AG08396 (cell line): ENCODE measurements around the gene LHFPL4.
"Not testable (repeated sequence)": the region's sequence is repeated elsewhere in the genome, so short reads cannot be mapped to it uniquely, and the experiment has no call there.

Experiments used
- DNase-seq: peaks from one replicate; pipeline ENCODE4 v3.0.0; 2012; ENCODE audit warnings: low spot score, mixed read lengths

LHFPL4 gene

DNA sequence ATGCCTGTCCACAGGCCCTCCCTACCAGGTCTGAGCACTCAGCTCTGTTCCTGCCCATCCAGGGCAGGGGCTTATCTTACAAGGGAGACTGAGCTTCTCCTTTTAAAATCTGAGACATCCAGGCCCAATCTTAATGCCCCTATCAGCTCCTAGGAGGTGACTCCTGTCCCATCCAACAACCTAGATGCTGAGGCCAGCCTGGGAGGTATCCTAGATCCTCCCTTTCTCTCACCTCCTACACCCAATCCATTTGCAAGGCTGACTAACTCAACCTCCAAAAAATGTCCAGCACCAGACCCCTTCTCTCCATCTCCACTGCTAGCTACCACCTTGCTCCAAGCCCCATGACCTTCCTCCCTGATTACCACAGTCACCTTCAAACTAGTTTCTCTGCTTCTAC, 17.4 kb downstream of the LHFPL4 start:
- DNase-seq: no peak

GRCh38 chr3:9534429-9534828, 19.2 kb downstream of the LHFPL4 start:
- DNase-seq: no peak

- no peak for DNase-seq
These were observed 28.5 kb downstream of the LHFPL4 start for GRCh38 chr3:9525078-9525477.

- no peak for DNase-seq
These were observed 38.7 kb downstream of the LHFPL4 start for GRCh38 chr3:9514956-9515355.

DNA sequence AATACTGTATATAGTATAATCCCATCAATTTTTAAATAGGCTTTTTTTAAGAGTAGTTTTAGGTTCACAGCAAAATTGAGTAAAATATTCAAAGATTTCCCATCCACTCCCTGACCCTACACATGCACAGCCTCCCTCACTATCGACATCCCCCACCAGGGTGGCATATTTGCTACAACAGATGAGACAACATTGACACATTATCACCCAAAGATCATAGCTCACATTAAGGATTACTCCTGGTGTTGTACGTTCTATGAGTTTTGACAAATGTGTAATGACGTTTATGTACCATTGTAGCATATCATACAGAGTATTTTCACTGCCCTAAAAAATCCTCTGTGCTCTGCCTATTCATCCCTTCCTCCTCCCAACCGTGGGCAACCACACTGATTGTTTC, 39.3 kb downstream of the LHFPL4 start:
- no peak for DNase-seq

GRCh38 chr3:9512456-9513045, 41.1 kb downstream of the LHFPL4 start:
- DNase-seq: no peak

DNA sequence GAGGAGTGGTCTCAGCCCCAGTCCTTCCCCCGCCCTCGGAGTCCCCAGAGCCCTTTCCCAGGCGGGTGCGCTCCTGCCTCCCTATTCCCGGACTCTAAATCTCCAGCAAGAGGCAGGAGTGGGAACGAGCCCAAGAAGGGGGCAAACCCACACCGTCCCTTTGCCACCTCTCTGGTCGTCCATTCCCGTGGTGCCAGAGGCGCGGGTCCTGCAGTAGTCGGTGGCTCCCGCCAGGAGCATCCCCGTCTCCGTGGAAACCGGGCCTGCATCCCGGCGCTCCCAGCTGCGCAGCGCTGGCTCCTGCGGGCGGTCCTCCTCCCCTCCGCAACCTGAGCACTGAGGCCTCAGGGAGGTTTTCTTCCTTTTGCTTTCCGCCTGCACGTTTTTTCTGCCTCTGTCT, 44.8 kb downstream of the LHFPL4 start:
- no peak for DNase-seq

DNA sequence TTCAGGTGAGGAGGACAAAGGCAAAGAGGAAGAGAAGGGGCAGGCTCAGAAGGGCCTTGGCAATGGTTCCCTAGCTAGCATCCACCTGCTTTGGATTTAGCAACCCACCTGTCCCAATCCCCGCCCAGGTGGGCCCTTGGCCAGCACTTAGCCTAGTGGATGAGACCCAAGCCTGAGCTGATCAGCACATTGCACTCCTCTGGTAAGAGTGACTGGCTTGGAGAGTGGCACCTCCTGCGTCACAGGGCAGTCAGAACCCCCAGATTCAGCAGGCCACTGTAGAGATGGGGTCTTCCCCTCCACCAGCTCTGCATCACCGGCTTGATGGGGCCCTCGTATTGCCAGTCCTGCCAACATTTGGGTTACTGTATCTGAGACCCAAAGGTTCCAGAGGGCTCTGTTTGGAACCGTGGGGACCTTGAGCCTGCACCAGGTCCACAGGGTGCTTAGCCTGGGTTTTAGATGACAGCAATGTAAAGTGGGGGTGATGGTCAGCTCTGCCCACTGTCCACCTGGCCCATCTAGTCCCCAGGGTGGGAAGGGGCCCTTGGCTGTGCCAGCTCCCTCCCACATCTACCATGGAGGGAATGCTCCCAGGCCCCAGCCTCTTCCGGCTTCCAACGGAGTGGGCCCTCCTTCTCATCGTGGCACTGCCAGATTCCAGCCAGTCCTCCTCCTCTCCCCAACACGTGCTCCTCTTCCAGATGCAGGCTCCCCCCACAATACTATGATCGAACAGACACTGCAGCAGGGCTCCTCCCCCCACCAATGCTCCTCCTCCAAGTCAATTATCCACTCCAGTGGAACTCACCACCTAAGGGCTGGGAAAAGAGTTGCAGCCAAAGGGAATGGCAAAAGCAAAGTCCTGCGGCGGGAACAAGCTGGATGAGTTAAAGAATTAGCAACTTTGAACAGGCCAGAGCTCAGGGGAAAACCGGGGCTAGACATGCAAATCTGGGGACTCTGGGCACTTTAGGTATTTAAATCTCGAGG, 45.7 kb downstream of the LHFPL4 start:
- no peak for DNase-seq

DNA sequence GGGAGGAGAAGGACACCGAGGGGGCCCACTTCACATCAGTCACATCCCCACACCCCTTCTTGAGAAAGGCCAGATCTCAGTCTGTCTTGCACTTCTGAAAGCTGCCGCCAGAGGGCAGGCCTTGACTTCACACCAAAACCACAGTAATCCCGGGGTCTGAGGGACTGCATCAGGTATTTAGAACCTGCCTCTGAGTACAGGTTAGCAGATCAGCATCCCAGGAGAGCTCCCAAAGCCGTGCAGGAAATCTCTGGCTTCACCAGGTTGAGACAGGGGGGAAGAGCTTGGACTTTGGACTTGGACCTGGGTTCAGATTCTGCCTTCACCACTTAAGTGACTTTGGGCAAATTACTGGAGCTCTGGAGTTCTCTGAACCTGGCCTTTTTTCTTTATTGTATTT, 50.3 kb downstream of the LHFPL4 start:
- DNase-seq: peak; percentile 70

DNA sequence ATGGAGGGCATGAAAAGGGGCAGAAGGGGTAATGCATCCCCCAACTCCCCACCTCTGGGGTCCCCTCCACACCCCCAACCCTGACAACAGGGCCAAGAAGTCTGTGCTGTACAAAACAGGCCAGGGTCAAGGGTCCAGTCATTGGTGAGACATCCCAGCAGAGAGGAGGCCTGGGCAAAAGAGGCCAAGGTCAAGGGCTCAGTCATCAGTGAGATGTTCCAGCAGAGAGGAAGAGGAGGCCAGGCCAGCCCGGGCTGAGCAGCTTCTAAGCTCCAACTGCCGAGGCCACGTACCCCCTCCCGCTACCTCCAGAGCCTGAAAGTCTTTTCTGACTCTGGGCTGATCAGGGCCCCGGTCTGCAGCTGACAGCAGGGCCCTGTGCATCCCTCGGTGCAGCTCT, 52.4 kb downstream of the LHFPL4 start:
- DNase-seq: no peak

GRCh38 chr3:9500108-9501050, 53.2 kb downstream of the LHFPL4 start:
- DNase-seq: peak; percentile 89

DNA sequence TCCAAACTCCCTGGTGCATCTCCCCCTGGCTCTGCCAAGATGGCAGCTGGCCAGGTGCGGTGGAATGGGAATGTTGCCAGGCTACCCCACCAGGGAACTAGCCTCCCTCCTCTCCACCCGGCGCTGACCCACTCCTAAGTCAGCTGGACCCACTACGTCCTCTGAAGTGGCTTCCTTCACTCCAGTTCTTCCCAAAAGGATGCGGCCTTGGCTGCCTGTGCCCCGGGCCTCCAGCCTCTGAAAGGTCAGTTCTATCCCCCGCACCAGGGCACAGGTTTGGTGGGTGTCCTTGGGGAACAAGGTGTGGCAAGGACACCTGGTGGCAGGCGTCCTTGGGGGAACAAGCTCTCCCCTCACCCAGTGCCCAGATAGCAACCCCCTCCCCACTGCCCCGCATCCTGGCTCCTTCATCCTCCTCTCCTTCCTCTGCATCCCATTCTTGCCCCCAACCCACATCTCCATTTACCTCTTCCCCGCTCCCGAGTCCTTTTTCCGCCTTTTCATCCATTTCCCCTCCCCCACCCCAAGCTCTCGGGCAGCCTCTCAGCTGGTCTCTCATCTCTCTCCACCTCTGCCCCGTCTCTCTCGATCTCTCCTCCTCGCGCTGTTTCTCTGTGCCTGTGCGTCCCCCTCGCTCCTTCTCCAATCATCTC, 54.0 kb downstream of the LHFPL4 start:
- DNase-seq: no peak

DNA sequence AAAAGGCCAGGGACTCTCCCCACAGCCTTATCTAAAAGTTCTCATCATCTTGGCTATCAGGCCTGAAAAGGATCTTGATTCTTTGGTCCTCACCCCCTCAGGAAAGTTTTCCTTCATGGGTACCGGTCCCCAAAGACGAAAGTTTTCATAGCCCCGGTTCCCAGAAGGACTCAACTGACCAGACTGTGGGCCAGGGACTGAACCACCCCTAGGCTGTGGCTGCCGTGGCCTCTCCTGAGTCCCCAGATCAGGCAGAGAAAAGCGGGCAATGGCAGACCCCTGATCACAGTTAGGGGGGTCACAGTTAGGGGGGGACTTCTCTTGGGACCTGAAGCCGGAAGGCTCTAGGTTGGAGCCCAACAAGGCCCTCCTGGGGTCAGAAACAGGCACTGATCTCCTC, 54.8 kb downstream of the LHFPL4 start:
- no peak for DNase-seq

DNA sequence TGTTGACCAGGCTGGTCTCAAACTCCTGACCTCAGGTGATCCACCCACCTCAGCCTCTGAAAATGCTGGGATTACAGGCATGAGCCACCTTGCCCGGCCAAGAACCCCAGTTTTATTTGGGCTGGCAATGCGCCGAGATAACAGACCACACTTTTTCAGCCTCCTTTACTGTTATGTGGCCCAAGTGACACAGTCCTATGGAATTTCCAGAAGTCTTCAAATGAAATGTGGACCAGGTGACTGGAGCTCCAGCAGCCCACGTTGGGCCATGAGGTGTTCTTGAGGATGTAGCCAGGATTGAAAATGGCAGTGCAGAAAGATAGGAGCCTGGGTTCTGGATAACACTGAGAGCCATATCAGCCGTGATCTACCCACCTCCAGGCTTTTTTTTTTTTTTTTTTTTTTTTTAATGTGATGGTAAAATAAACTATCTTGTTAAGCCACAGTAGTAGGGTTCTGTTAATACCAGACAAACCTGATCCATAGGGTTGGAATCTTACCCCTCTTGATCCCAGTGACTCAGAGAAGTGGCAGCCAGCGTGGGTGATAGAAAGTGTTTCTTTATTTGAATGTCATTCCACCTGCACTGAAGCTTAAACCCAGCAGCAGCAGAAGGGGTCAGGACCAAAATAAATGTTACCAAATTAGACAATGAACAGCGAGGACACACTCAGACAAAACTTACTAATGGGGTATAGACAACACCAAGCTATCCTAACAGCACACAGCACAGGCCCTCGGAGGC, 55.6 kb downstream of the LHFPL4 start:
- peak; percentile 39 for DNase-seq

GRCh38 chr3:9496893-9497292, 56.7 kb downstream of the LHFPL4 start:
- DNase-seq: no peak

GRCh38 chr3:9494036-9494435, 59.6 kb downstream of the LHFPL4 start:
- not testable (repeated sequence) for DNase-seq

GRCh38 chr3:9491506-9491905, 62.1 kb downstream of the LHFPL4 start:
- no peak for DNase-seq

DNA sequence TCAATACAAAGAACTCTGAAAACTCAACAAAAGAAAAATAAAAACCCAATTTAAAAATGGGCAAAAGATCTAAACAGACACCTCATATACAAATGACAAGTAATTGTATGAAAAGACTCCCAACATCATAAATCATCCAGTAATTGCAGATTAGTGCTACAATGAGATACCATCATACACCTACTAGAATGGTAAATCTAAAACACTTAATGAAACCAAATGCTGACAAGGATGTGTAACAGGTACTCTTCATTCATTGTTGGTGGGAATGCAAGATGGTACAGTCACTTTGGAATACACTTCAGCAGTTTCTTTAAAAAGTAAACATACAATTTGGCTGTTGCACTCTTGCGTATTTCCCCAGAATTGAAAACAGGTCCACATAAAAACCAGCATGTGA, 68.4 kb downstream of the LHFPL4 start:
- DNase-seq: no peak

DNA sequence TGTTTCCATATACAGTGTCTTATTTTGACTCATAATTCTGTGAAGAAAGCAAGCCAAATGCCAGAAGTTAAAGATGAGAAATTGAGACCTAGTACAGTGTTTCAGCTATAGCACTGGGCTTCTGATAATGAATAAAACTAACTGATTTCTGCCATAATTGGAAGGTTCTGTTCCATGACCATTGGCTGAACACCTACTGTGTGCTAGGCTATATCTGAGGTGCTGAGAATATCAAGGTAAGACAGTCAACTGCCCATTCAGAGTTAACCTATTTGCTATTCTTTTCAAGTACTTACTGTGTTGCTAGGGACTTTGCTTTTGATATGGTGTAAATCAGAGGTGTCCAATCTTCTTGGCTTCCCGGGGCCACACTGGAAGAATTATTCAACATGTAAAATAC, 73.4 kb downstream of the LHFPL4 start:
- no peak for DNase-seq

DNA sequence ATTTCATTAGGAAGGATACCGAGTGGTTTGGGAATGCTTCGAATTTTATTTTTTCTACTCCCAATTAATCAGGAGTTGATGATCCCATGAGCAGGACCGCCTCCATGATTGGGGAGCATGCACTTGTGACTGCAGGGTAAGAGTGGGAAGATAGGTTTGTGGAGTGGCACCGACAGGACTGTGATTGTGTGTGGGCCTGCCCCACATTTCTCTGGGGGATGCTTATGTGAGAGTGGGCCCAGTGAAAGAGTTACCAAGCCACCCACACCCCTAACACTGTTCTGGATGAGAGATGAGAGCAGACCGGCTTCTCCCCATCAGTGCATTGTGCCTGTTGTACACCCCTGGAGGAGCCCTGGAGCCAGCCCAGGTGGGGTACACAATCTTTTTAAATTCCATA, 76.7 kb downstream of the LHFPL4 start:
- no peak for DNase-seq

DNA sequence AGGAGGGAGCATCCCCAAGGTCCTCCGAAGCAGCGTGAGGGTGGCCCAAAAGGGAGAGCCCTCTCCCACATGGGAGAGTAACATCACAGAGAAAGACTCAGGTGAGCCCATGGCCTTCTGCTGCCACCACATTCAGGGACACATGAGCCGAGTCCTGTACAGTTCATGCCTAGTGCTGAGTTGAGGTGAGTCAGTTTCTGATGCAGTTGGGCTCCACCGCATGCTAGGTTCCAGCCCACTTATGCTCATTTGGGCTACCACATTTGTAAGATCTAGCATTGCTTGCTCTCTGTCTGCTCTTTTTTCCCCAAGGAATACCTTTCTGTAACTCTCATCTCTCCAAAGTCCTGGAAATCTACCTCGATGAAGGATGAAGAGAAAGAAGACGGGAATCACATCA, 79.1 kb downstream of the LHFPL4 start:
- no peak for DNase-seq
